Panc1 (cell line): ENCODE results near the gene NIPAL1.

ENCODE experiments used
- POLR2AphosphoS5 ChIP-seq: IDR thresholded peaks from 2 replicates; pipeline ENCODE4 v1.6.1; 2012; ENCODE audit warnings: mild to moderate bottlenecking, low read depth, low read length, moderate library complexity
- REST ChIP-seq, 2 experiments: IDR thresholded peaks; 2 replicates each; pipeline ENCODE4 v1.6.1; 2011 to 2012; ENCODE audit warnings: low read depth in 2 of 2, control low read depth in 1 of 2, low read length in 1 of 2, mild to moderate bottlenecking in 1 of 2, moderate library complexity in 1 of 2; ENCODE audit not compliant: insufficient read depth in 1 of 2
- SIN3A ChIP-seq: IDR thresholded peaks from 2 replicates; pipeline ENCODE4 v1.6.1; 2012; ENCODE audit warnings: low read depth, mild to moderate bottlenecking, low read length, moderate library complexity, borderline replicate concordance; ENCODE audit not compliant: insufficient read depth
- TCF7L2 ChIP-seq: IDR thresholded peaks from 2 replicates; pipeline ENCODE4 v1.6.1; 2011; ENCODE audit warnings: mild to moderate bottlenecking, low read depth, low read length, inconsistent platforms
- TF ChIP-seq, protein P1 (sequence below): fragments of 450-650 bp; IDR thresholded peaks from 2 replicates; pipeline ENCODE4 v1.5.1; 2017; ENCODE audit warnings: mild to moderate bottlenecking

GRCh38 chr4:48047421-48047844 lies 30.9 kb downstream of the NIPAL1 start:
- TF ChIP-seq, protein P1, sequence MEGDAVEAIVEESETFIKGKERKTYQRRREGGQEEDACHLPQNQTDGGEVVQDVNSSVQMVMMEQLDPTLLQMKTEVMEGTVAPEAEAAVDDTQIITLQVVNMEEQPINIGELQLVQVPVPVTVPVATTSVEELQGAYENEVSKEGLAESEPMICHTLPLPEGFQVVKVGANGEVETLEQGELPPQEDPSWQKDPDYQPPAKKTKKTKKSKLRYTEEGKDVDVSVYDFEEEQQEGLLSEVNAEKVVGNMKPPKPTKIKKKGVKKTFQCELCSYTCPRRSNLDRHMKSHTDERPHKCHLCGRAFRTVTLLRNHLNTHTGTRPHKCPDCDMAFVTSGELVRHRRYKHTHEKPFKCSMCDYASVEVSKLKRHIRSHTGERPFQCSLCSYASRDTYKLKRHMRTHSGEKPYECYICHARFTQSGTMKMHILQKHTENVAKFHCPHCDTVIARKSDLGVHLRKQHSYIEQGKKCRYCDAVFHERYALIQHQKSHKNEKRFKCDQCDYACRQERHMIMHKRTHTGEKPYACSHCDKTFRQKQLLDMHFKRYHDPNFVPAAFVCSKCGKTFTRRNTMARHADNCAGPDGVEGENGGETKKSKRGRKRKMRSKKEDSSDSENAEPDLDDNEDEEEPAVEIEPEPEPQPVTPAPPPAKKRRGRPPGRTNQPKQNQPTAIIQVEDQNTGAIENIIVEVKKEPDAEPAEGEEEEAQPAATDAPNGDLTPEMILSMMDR = no peak
- TF ChIP-seq POLR2AphosphoS5 (no peak), TCF7L2 (no peak), SIN3A (no peak), REST (IDR thresholded peaks at IDR 0.05; ENCODE audit: insufficient read depth in 1 of 2, low read depth in 2 of 2, low read length in 1 of 2) (no peak)
